Activated CD8-positive, alpha-beta memory T cell treated with anti-CD3 and anti-CD28 coated beads for 48 hours (primary cell): ENCODE results near the gene KRTAP10-3.

Experiments
- DNase-seq, 3 experiments: peaks; one replicate each; pipeline ENCODE4 v3.0.0-alpha.2; 2020; ENCODE audit warnings: low read depth in 2 of 3, low spot score in 2 of 3

The KRTAP10-3 gene

DNA sequence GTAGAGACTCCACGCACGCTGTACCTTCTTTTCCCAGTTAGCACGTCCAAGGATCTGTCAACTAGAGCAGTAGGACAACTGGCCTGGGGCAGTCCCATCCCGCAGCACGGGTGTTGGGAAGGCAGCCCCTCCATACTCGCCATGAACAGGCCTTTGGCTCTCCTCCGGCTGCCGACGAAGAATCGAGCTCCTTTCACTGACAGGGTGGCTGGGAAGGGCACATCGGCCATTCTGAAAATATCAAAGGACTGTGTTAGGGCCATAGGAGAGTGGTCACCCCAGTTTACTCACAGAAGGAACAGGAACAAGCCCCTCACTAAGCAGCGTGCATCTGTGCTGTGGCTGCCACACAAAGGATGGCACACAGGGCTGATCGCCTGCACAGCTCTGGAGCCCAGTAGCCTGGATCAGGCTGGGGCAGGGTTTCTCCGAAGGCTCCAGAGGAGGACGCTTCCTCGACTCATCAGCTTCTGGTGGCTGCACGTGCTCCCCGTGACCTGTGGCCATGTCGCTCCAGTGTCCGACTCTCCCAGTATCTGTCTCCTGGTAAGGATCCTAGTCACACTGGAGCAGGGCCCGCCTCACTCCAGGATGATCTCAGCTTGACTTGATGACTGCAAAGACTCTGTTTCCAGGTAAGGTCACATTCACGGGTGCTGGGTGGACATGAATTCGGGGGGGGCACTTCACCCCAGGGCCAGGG, 27.5 kb downstream of the KRTAP10-3 start:
- no peak for DNase-seq

- no peak for DNase-seq
Observed at GRCh38 chr21:44530221-44530902, 28.2 kb downstream of the KRTAP10-3 start.

DNA sequence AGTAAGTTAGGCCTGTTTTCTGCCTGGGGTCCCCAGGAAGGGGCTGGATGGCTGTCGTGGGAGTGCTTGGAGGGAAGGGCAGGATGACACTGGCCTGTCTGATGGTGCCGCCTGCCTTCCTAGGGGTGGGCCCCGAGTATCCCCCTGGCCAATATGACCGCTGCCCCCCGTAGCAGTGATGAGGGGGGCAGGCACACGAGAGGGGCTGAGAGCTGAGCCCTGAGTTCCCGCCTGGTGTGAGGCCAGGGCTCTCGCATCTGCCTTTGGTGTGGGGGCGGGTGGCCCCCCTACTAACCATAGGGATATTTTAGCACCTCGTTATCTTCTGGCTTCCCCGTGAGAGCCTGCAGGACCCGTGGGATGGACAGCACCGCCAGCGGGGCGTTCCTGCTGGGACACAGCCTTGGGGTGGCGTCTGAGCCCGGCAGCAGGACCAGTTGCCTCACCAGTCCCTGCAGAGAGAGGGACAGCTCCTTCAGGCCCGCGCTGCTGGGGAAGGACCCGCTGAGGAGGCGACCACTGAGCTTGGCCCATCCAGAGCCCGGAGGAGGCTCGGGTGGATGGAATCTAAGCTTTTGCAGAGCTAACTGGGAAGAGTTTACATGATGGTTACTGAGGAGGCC, 29.0 kb downstream of the KRTAP10-3 start:
- no peak for DNase-seq

DNA sequence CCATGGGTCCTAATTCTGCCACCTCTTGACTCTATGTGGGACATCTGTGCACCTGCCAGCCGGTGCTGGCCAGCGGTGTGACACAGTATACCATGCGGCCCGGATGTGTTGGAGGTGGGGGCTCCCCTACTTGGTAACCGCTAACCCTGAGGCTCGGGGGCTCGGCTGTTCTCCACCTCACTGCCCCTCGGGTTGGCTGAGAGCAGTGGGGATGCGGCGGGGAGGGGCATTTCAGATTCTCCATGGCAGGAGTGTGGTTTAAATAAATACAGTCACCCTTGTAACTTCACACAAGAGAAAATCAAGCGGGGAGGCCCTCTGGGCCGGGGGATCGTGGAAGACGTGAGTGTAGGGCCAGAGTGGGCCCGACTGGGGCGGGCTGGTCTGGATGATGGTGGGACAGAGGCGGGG, 29.6 kb downstream of the KRTAP10-3 start:
- DNase-seq: no peak

DNA sequence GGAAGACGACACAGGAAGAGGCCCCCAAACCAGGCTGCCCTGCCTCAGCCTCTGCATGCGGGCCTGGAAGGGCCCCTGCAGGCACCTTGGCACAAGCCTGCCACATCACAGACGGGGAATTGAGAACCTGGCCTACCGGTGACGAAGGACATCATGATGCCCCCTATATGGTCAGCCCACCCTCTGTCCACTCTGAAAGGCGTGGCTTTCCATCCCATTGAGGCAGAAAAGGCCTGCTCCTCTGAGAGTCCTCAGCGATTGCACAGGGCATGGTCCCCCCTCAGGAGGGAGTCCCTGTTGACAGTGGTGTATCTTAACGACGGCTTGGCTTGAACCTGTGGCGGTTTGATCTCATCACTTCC, 30.0 kb downstream of the KRTAP10-3 start:
- no peak for DNase-seq

DNA sequence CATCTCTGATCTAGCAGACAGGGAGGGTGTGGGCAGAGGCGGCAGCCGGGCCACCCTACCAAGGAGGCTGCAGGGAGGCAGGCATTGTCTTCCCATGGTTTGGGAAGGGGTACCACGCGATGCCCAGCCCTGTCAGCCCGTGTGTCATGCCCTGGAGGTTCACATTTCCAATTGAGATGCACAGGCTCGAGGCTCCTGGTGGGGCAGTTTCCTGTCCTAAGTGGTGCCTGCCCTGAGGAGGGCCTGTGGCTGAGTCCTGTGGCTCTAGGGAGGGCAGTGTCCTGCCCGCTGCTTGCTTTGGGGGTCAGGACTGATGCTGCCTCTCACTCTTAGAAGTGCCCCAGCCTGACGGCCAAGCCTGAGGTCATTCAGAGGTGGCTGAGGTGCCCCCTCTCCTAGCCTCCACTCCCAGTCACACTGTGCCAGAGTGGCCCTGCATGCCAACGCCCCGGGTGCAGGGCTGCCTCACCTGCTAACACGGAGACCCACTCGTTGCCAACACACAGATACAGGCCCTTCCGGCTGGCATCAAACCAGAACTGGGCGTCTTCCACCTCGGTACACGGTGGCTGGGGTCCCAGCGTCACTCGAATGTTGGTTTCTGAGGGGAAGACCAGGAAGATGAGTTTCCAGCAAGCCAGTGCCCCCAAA, 30.5 kb downstream of the KRTAP10-3 start:
- DNase-seq: no peak

DNA sequence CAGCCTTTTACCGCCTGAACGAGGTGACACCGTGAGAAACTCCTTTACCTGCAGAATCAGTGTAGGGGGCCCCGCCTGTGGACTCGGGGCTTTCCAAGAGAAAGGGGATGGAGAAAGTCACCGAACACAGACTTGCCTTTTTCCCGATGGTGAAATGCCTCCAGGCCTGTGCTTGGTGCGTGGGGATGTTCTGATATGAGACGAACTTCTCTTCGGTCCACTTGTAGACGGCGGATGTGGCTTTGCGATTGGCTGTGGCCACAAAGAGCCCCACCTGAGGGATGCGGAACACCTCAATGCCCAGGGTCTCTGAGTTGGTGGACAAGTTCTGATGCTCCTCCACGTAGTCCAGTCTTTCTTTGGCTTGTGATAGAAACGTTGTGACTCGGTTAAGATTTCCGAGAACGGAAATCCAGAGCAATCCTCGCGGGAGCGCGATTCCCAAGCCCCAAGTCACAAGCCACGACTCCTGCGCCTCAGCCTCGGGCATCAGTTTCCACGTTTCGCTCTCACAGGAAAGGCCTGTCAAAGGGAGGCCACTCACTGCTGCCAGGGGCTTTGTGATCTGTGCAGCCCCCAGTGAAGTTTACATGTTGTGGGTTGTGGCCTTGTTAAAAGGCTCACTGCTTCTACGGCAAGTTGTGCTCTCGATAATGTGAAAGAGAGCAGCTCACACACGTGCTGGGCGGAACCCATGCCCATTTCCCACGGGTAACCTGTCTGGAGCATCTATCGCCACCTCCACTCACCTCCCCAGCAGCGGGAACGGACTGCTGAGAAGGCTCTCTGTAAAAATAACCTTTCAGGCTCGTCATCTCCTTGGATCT, 31.2 kb downstream of the KRTAP10-3 start:
- DNase-seq: no peak

DNA sequence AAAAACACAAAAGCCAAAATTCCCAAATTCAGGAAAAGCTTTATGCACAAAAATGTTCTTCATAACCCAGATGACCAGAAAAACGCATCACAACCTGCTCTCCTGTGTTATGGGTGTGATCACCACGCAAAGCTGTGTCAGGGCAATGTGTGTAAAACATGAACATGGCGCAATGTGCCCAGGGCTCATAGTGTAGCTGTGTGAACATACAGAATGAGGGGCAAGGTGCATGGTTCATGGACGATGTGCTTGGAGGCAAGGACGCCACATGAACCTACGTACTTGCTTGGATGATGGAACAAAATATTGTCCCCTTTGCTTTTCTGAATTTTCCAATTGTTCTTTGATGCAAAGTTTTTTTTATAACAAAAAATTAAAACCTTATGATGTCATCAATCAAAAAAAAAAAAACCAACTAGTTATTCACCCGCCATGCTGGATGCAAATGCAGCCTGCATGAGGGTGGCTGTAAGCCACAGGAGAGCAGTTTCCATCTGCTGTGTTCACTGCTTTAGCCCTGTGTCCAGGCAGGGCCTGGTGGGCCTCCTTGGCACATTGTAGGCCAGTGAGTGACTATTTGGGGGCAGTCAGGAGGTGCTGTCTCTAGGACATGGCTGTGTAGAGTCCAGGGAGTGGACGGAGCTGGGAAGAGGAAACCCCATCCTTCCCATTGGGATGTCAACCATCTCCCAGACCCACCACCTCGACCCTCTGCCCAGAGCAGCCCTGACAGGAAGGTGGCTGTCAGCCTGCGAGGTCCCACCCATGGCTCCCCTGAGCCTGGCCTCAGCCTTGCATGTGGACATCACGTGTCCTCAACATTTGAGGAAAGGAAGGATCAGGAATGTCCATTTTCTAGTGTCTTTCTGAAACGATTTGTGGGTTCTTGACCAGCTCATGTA, 32.2 kb downstream of the KRTAP10-3 start:
- DNase-seq: no peak

GRCh38 chr21:44525391-44526095, 33.1 kb downstream of the KRTAP10-3 start:
- DNase-seq: no peak

DNA sequence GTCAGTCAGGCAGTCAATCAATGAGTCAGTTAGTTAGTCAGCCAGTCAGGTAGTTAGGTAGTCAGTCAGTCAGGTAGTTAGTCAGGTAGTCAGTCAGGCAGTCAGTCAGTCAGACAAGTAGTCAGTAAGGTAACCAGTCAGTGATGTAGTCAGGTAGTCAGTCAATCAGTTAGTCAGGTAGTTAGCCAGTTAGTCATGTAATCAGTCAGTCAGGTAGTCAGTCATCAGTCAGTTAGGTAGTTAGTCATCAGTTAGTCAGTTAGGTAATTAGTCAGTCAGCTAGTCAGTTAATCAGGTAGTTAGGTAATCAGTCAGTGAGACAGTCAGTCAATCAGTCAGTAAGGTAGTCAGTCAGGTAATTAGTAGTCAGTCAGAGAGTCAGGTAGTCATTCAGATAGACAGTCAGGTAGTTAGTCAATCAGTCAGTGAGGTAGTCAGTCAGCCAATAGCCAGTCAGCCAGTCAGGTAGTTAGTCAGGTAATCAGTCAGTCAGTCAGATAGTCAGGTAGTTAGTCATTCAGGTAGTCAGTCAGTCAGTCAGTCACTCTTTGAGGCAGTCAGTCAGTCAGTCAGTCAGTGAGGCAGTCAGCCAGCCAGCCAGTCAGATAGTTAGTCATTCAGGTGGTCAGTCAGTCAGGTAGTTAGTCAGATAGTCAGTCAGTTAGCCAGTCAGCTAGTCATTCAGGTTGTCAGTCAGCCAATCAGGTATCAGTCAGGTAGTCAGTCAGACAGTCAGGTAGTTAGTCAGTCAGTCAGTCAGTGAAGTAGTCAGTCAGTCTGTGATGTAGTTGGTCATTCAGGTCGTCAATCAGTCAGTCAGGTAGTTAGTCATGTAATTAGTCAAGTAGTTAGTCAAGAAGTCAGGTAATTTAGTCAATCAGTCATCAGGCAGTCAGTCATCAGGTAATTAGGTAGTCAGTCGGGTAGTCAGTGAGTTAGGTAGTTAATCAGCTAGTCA, 33.9 kb downstream of the KRTAP10-3 start:
- DNase-seq: no peak

GRCh38 chr21:44523567-44524413, 34.8 kb downstream of the KRTAP10-3 start:
- DNase-seq: no peak

DNA sequence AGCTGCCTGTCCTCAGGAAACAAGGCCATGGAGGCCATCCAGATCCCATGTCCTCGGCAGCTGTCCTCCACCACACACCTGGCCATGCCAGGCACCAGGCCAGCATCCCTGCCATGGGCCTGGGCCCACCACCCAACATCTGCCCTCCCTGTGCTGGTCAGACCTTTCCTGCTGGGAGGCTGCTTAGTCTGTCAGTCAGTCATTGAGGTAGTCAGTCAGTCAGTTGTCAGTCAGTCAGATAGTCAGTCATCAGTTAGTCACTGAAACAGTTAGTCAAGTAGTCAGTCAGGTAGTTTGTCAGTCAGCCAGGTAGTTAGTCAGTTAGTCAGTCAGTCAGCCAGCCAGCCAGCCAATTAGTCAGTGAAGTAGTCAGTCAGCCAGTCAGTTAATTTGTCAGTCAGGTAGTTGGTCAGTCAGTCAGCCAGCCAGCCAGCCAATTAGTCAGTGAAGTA, 35.8 kb downstream of the KRTAP10-3 start:
- DNase-seq: no peak

GRCh38 chr21:44521928-44522752, 36.5 kb downstream of the KRTAP10-3 start:
- no peak for DNase-seq

GRCh38 chr21:44521301-44521927, 37.2 kb downstream of the KRTAP10-3 start:
- no peak for DNase-seq

- DNase-seq: no peak
Observed at GRCh38 chr21:44520326-44521300, 38.0 kb downstream of the KRTAP10-3 start.
